ENCODE data around the gene BCAS3. TPM values are rescaled to one million over a fixed set of nuclear protein-coding genes. Genes with fewer than 3 reads are reported as not detected.

The BCAS3 gene
- total RNA-seq, 1 experiment from 2014 or later = 26.3 TPM

DNA sequence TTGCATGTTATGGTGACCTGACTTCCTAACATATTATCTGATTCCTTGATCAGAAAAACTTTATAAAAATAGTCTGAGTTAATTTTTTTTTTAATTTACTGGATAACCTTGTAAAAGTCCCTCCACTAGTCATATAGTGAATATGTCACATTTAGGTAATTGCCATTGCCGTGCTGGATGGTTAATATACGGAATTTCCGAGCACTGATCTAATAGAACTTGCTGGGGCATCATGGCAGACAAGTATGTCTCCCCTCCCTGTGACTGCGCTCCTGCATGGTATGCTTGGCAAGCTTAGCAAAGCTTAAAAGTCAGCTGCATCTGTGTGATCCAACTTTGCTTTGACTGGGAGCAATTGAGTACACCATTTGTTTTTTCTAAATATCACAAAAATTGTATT lies 482.6 kb downstream of the BCAS3 start:
- no TSS peak for BruUV-seq (replicated peaks)
- TF ChIP-seq FOSL1 (IDR thresholded peaks at IDR 0.05; ENCODE audit: low read depth) (no peak), RAD21 (IDR thresholded peaks at IDR 0.05; ENCODE audit: low read depth) (no peak), ZNF274 (IDR thresholded peaks at IDR 0.05; ENCODE audit: low read depth, low read length) (no peak), YY1 (IDR thresholded peaks at IDR 0.05; ENCODE audit: extremely low read depth, insufficient replicate concordance, low read depth, low read length) (no peak)
- TF ChIP-seq, protein P1, sequence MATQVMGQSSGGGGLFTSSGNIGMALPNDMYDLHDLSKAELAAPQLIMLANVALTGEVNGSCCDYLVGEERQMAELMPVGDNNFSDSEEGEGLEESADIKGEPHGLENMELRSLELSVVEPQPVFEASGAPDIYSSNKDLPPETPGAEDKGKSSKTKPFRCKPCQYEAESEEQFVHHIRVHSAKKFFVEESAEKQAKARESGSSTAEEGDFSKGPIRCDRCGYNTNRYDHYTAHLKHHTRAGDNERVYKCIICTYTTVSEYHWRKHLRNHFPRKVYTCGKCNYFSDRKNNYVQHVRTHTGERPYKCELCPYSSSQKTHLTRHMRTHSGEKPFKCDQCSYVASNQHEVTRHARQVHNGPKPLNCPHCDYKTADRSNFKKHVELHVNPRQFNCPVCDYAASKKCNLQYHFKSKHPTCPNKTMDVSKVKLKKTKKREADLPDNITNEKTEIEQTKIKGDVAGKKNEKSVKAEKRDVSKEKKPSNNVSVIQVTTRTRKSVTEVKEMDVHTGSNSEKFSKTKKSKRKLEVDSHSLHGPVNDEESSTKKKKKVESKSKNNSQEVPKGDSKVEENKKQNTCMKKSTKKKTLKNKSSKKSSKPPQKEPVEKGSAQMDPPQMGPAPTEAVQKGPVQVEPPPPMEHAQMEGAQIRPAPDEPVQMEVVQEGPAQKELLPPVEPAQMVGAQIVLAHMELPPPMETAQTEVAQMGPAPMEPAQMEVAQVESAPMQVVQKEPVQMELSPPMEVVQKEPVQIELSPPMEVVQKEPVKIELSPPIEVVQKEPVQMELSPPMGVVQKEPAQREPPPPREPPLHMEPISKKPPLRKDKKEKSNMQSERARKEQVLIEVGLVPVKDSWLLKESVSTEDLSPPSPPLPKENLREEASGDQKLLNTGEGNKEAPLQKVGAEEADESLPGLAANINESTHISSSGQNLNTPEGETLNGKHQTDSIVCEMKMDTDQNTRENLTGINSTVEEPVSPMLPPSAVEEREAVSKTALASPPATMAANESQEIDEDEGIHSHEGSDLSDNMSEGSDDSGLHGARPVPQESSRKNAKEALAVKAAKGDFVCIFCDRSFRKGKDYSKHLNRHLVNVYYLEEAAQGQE (IDR thresholded peaks at IDR 0.05; ENCODE audit: low read depth) = no peak

DNA sequence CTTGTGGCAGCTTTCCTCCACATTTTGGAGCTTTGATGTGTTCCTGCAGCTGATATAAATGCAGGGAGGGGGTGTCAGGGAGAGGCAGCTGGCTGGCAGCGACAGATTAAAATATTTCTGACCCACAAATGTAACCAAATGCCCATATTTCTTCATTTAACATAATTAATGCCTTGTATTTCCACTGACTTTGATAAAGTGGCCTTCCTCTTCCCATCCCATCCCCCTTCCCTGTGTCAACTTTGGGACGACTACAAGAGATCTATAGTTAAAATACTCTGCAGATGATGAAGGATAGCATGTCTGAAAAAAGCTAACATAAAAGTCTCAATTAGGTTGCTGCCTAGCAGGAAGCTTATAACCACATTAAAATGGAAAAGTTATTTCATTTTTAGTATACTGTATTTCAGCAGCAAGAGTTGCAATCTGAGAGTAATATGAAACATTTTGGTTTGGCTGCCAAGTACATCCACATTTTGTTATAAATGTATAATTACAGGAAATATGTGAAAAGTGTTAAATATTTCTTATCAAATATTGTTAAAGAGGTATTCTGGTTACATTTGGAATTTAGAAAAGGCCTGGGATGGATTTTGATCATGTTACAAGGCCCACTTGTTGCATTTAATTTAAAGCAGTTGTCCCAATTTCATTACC lies 483.3 kb downstream of the BCAS3 start:
- no peak for ATAC-seq
- no peak for DNase-seq (ENCODE audit: low read depth, low spot score)
- ChIA-PET POLR2A (no interaction called here), CTCF (no interaction called here), RAD21 (ENCODE audit: low non-redundant PET in 1 of 2, low total read pairs in 2 of 2, uncharacterized antibody in 2 of 2, unreplicated experiment in 2 of 2) (no interaction called here)
- Histone ChIP-seq H3K27me3 (ENCODE audit: insufficient read depth, low read length) (no peaks in the 10 kb centered on the region), H3K4me2 (ENCODE audit: low read length) (no peak overlapping the region), H3K79me2 (ENCODE audit: insufficient read depth, low read length) (no peaks in the 10 kb centered on the region), H3K27ac (ENCODE audit: low read depth, low read length) (no peak overlapping the region), H3K9ac (ENCODE audit: low read length) (no peak overlapping the region), H2AFZ (ENCODE audit: low read depth, low read length, poor library complexity, severe bottlenecking) (no peak overlapping the region), H4K20me1 (ENCODE audit: insufficient read depth) (no peaks in the 10 kb centered on the region), H3K36me3 (ENCODE audit: control insufficient read depth in 1 of 2, insufficient read depth in 2 of 2, low read length in 2 of 2) (no peaks in the 10 kb centered on the region), H3K4me3 (replicated peaks in 1 of 2; ENCODE audit: low read depth in 1 of 2, low read length in 2 of 2) (no peak overlapping the region), H3K9me2 (ENCODE audit: insufficient read depth) (no peaks in the 10 kb centered on the region), H3K9me3 (ENCODE audit: control insufficient read depth in 1 of 2, insufficient read depth in 1 of 2, low read depth in 1 of 2, low read length in 2 of 2) (no peaks in the 10 kb centered on the region), H3K4me1 (ENCODE audit: control insufficient read depth in 1 of 2, insufficient read depth in 2 of 2, low read length in 2 of 2) (no peaks in the 10 kb centered on the region)
- intact Hi-C loops (cut with micrococcal nuclease) = no loop called here
- BruUV-seq (replicated peaks) = no TSS peak
- TF ChIP-seq YY1 (IDR thresholded peaks at IDR 0.05; ENCODE audit: extremely low read depth, insufficient replicate concordance, low read depth, low read length) = no peak
- no peak for TF ChIP-seq SRF (IDR thresholded peaks at IDR 0.05; ENCODE audit: low read depth)
- TF ChIP-seq CBX3 (IDR thresholded peaks at IDR 0.05; ENCODE audit: low read depth) = no peak
- TF ChIP-seq, protein P2, sequence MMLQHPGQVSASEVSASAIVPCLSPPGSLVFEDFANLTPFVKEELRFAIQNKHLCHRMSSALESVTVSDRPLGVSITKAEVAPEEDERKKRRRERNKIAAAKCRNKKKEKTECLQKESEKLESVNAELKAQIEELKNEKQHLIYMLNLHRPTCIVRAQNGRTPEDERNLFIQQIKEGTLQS (IDR thresholded peaks at IDR 0.05) = no peak
- no peak for TF ChIP-seq CEBPB (IDR thresholded peaks at IDR 0.05; ENCODE audit: low read depth)
- no peak for TF ChIP-seq FOSL1 (IDR thresholded peaks at IDR 0.05; ENCODE audit: low read depth)
- TF ChIP-seq JUND (IDR thresholded peaks at IDR 0.05) = no peak
- TF ChIP-seq, protein P1 (IDR thresholded peaks at IDR 0.05; ENCODE audit: low read depth) = no peak
- no peak for TF ChIP-seq ZNF274 (IDR thresholded peaks at IDR 0.05; ENCODE audit: low read depth, low read length)

More for the DNA sequence above, 482.6 kb downstream of the BCAS3 start:
- no peaks in the 10 kb centered on the region for H3K36me3 ChIP-seq (ENCODE audit: control insufficient read depth in 1 of 2, insufficient read depth in 2 of 2, low read length in 2 of 2)
- no peaks in the 10 kb centered on the region for H3K9me2 ChIP-seq (ENCODE audit: insufficient read depth)
- no peaks in the 10 kb centered on the region for H3K4me1 ChIP-seq (ENCODE audit: control insufficient read depth in 1 of 2, insufficient read depth in 2 of 2, low read length in 2 of 2)
- no peak overlapping the region for H3K4me3 ChIP-seq (replicated peaks in 1 of 2; ENCODE audit: low read depth in 1 of 2, low read length in 2 of 2)
- H4K20me1 ChIP-seq (ENCODE audit: insufficient read depth) = no peaks in the 10 kb centered on the region
- intact Hi-C loops (cut with micrococcal nuclease) = no loop called here
- DNase-seq (ENCODE audit: low read depth, low spot score) = no peak
- H3K27me3 ChIP-seq (ENCODE audit: insufficient read depth, low read length) = no peaks in the 10 kb centered on the region
- RAD21 ChIA-PET (ENCODE audit: low non-redundant PET in 1 of 2, low total read pairs in 2 of 2, uncharacterized antibody in 2 of 2, unreplicated experiment in 2 of 2) = no interaction called here
- H3K9me3 ChIP-seq (ENCODE audit: control insufficient read depth in 1 of 2, insufficient read depth in 1 of 2, low read depth in 1 of 2, low read length in 2 of 2) = no peaks in the 10 kb centered on the region
- no peak overlapping the region for H3K4me2 ChIP-seq (ENCODE audit: low read length)
- no peak overlapping the region for H3K9ac ChIP-seq (ENCODE audit: low read length)
- no peak overlapping the region for H3K27ac ChIP-seq (ENCODE audit: low read depth, low read length)
- CTCF ChIA-PET = no interaction called here
- H2AFZ ChIP-seq (ENCODE audit: low read depth, low read length, poor library complexity, severe bottlenecking) = no peak overlapping the region
- no peaks in the 10 kb centered on the region for H3K79me2 ChIP-seq (ENCODE audit: insufficient read depth, low read length)
- no peak for ATAC-seq
- POLR2A ChIA-PET = no interaction called here

Data from HCT116 (cell line).